ENCODE results near the gene TAL2.

The TAL2 gene

DNA sequence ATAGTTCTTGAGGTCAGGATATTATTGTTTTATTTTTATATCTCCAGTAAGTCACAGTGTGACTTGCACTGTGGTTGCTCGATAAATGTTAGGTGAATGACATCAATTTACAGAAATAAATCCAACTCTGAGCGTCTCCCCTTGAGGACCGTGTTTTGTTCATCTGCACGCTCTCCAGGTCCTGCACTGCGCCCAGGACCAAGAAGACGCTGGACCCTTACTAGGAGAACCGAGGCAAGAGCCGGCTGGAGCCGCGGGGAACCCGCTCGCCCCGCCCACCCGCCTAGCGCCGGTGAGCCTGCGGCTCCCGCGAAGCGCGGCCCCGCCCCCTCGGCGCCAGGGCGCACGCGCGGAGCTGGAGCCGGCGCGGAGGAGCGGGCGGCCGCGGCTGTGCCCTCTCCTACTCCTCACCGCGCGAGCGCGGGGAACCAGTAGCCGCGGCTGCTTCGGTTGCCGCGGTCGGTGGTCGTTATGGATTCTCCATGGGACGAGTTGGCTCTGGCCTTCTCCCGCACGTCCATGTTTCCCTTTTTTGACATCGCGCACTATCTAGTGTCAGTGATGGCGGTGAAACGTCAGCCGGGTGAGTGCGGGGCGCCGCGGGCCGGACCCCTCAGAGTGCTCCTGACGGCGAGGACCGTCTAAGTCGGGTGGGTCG, 32.1 kb downstream of the TAL2 start, which contains the start of gene TMEM38B (continued):
- TF ChIP-seq, protein P1, sequence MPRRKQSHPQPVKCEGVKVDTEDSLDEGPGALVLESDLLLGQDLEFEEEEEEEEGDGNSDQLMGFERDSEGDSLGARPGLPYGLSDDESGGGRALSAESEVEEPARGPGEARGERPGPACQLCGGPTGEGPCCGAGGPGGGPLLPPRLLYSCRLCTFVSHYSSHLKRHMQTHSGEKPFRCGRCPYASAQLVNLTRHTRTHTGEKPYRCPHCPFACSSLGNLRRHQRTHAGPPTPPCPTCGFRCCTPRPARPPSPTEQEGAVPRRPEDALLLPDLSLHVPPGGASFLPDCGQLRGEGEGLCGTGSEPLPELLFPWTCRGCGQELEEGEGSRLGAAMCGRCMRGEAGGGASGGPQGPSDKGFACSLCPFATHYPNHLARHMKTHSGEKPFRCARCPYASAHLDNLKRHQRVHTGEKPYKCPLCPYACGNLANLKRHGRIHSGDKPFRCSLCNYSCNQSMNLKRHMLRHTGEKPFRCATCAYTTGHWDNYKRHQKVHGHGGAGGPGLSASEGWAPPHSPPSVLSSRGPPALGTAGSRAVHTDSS (tag by site-specific recombination; IDR thresholded peaks at IDR 0.05), result no peak
- TF ChIP-seq YY1 (tag by site-specific recombination; IDR thresholded peaks at IDR 0.05) (no peak), ZNF140 (tag by site-specific recombination; IDR thresholded peaks at IDR 0.05) (no peak), YY2 (tag by site-specific recombination; IDR thresholded peaks at IDR 0.05) (no peak)
- TF ChIP-seq, protein P2, sequence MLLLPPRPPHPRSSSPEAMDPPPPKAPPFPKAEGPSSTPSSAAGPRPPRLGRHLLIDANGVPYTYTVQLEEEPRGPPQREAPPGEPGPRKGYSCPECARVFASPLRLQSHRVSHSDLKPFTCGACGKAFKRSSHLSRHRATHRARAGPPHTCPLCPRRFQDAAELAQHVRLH (tag by site-specific recombination; IDR thresholded peaks at IDR 0.05), result no peak

DNA sequence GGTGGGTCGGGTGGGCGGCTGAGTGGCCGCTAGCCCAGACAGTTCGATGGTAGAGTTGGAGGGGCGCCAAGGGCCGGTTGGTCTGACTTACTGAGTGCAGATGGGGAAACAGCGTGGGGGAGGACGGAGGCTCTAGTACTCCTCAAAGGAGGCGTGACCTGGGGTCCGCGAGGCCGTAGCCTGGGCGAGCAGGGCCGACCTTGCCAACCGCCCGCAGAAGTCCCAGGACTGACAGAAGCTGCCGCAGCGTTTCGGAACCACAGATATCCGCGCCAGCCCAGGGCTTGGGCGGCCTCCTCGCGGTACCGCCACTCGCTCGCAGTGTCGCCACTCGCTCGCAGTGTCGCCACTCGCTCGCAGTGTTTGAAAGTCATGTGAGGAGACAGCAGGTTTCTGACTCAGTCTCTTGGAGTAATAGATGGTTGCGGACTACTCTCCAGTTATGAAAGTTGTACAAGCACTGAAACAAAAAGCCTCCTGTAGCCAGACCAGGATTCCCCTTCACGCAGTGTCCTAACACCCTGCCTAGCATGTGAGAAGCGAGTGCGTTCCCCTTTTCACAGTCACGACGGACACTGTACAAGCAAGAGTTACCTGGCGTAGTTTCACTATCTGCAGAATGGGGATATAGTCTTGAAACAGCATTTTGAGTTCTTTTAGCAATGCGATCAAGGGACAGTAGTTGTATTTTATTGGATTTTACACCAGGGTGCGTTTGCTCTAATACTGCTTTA, 32.8 kb downstream of the TAL2 start:
- peaks cover 9% of the 10 kb centered on the region for H3K4me1 ChIP-seq (ENCODE audit: control insufficient read depth, insufficient read depth, low read length)
- no peaks in the 10 kb centered on the region for H3K9me3 ChIP-seq (ENCODE audit: control insufficient read depth, insufficient read depth, low read depth, low read length)
- no peaks in the 10 kb centered on the region for H3K36me3 ChIP-seq (ENCODE audit: control insufficient read depth in 2 of 2, insufficient read depth in 1 of 2, low read length in 2 of 2)
- POLR2A ChIA-PET, result interaction anchor here (1.0 to 1.4 kb wide), 4 partner anchors 13 to 451 kb away, joined by 3 to 4 read pairs (median 3); partner anchors contain the start of gene SLC44A1
- CTCF ChIA-PET, result interaction anchor here (3.5 kb wide), 1 partner anchor 24 kb away, joined by 14 read pairs; no protein-coding TSS in a partner anchor
- H3K27ac ChIP-seq (ENCODE audit: extremely low read depth, low read depth, low read length), result peak overlapping the region; percentile 37; the same call in 1 of the 2 replicates
- peak overlapping the region; percentile 92 for H3K4me3 ChIP-seq (ENCODE audit: low read depth, low read length)
- TF ChIP-seq, protein P3, sequence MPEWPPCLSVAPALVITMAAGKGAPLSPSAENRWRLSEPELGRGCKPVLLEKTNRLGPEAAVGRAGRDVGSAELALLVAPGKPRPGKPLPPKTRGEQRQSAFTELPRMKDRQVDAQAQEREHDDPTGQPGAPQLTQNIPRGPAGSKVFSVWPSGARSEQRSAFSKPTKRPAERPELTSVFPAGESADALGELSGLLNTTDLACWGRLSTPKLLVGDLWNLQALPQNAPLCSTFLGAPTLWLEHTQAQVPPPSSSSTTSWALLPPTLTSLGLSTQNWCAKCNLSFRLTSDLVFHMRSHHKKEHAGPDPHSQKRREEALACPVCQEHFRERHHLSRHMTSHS (tag by site-specific recombination; IDR thresholded peaks at IDR 0.05), result no peak
- TF ChIP-seq ZNF600 (tag by site-specific recombination; IDR thresholded peaks at IDR 0.05) (peak; percentile 62; the same call in 1 of the 2 replicates), ZNF629 (tag by site-specific recombination; IDR thresholded peaks at IDR 0.05) (0 out of 2 replicates have a peak, but pooled peaks have one; percentile 40), ZNF292 (tag by site-specific recombination; IDR thresholded peaks at IDR 0.05; ENCODE audit: borderline replicate concordance, low read depth) (no peak), ZBTB17 (tag by site-specific recombination; IDR thresholded peaks at IDR 0.05) (peak; percentile 59; the same call in 1 of the 2 replicates), ZNF155 (tag by site-specific recombination; IDR thresholded peaks at IDR 0.05) (no peak), MZF1 (tag by site-specific recombination; IDR thresholded peaks at IDR 0.05; ENCODE audit: borderline replicate concordance) (peak; percentile 62; the same call in 1 of the 2 replicates), SP7 (tag by site-specific recombination; IDR thresholded peaks at IDR 0.05) (peak; percentile 42), ZNF837 (tag by site-specific recombination; IDR thresholded peaks at IDR 0.05) (no peak), SP3 (tag by site-specific recombination; IDR thresholded peaks at IDR 0.05) (peak; percentile 20; the same call in 1 of the 2 replicates), ZNF335 (tag by site-specific recombination; conservative IDR thresholded peaks at IDR 0.05) (peak; percentile 48), KLF9 (tag by site-specific recombination; IDR thresholded peaks at IDR 0.05; ENCODE audit: low read depth) (peak; percentile 83), SP2 (tag by site-specific recombination; IDR thresholded peaks at IDR 0.05) (peak; percentile 51), ZNF777 (tag by site-specific recombination; IDR thresholded peaks at IDR 0.05; ENCODE audit: borderline replicate concordance) (peak; percentile 42; the same call in 1 of the 2 replicates), GLIS2 (tag by site-specific recombination; IDR thresholded peaks at IDR 0.05) (peak; percentile 13; the same call in 1 of the 2 replicates), ZFHX2 (tag by site-specific recombination; conservative IDR thresholded peaks at IDR 0.05) (peak; percentile 25; the same call in 1 of the 2 replicates), ZNF660 (tag by site-specific recombination; IDR thresholded peaks at IDR 0.05) (peak; percentile 57), HOXA7 (CRISPR knock-in tag; IDR thresholded peaks at IDR 0.05; ENCODE audit: borderline replicate concordance) (no peak), ZNF596 (tag by site-specific recombination; IDR thresholded peaks at IDR 0.05) (peak; percentile 76), PRDM1 (tag by site-specific recombination; IDR thresholded peaks at IDR 0.05) (peak; percentile 86), ZNF2 (tag by site-specific recombination; IDR thresholded peaks at IDR 0.05) (peak; percentile 41; the same call in 1 of the 2 replicates)
- TF ChIP-seq, protein P4, sequence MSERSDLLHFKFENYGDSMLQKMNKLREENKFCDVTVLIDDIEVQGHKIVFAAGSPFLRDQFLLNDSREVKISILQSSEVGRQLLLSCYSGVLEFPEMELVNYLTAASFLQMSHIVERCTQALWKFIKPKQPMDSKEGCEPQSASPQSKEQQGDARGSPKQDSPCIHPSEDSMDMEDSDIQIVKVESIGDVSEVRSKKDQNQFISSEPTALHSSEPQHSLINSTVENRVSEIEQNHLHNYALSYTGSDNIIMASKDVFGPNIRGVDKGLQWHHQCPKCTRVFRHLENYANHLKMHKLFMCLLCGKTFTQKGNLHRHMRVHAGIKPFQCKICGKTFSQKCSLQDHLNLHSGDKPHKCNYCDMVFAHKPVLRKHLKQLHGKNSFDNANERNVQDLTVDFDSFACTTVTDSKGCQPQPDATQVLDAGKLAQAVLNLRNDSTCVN (tag by site-specific recombination; optimal IDR thresholded peaks at IDR 0.05), result peak; percentile 58
- TF ChIP-seq, protein P1 (tag by site-specific recombination; IDR thresholded peaks at IDR 0.05), result no peak
- TF ChIP-seq, protein P5, sequence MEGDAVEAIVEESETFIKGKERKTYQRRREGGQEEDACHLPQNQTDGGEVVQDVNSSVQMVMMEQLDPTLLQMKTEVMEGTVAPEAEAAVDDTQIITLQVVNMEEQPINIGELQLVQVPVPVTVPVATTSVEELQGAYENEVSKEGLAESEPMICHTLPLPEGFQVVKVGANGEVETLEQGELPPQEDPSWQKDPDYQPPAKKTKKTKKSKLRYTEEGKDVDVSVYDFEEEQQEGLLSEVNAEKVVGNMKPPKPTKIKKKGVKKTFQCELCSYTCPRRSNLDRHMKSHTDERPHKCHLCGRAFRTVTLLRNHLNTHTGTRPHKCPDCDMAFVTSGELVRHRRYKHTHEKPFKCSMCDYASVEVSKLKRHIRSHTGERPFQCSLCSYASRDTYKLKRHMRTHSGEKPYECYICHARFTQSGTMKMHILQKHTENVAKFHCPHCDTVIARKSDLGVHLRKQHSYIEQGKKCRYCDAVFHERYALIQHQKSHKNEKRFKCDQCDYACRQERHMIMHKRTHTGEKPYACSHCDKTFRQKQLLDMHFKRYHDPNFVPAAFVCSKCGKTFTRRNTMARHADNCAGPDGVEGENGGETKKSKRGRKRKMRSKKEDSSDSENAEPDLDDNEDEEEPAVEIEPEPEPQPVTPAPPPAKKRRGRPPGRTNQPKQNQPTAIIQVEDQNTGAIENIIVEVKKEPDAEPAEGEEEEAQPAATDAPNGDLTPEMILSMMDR (tag by site-specific recombination; IDR thresholded peaks at IDR 0.05), result peak; percentile 31; the same call in 1 of the 2 replicates
